Stomach (tissue), 9 donors: ENCODE measurements around the gene CLDN3. TPM values are rescaled to one million over a fixed set of nuclear protein-coding genes. Genes with fewer than 3 reads are reported as not detected.
"Not testable (repeated sequence)": the region's sequence is repeated elsewhere in the genome, so short reads cannot be mapped to it uniquely, and the experiment has no call there.

Source experiments
- DNase-seq, 2 donors: peaks; one replicate each; pipeline versions ENCODE4 v3.0.0 to v3.0.0-alpha.2; 2013 to 2019
- H3K27ac ChIP-seq, 5 donors: fragments of 200-600 bp in 4 of 5; sonication (generic) in 4 of 5; one replicate each; pipeline ENCODE4 v1.5.1; 2013 to 2019; ENCODE audit warnings: mild to moderate bottlenecking in 1 of 5, moderate library complexity in 1 of 5
- H3K27me3 ChIP-seq, 3 donors: fragments of 200-600 bp; sonication (generic); one replicate each; pipeline ENCODE4 v1.5.1; 2017 to 2019; ENCODE audit warnings: mixed run types in 1 of 3
- H3K36me3 ChIP-seq, 4 donors: fragments of 200-600 bp; sonication (generic); 1 replicate in 3 of 4; 2 replicates in 1 of 4; pipeline ENCODE4 v1.5.1; 2016 to 2019
- H3K4me1 ChIP-seq, 4 donors: fragments of 200-600 bp; sonication (generic); one replicate each; pipeline ENCODE4 v1.5.1; 2016 to 2019
- H3K4me3 ChIP-seq, 4 donors: fragments of 200-600 bp; sonication (generic) in 3 of 4; one replicate each; pipeline ENCODE4 v1.5.1; 2016 to 2019; ENCODE audit warnings: mild to moderate bottlenecking in 1 of 4
- H3K9me3 ChIP-seq, 4 donors: fragments of 200-600 bp; sonication (generic); one replicate each; pipeline ENCODE4 v1.5.1; 2016 to 2019
- EP300 ChIP-seq: sonication (generic); formaldehyde crosslinking; IDR thresholded peaks from one replicate; pipeline ENCODE4 v1.6.1; 2017; ENCODE audit warnings: antibody characterized with exemption
- POLR2A ChIP-seq, 4 donors: fragments of 450-650 bp; IDR thresholded peaks; one replicate each; pipeline ENCODE4 v1.6.1; 2016; ENCODE audit warnings: antibody characterized with exemption in 4 of 4, control low read depth in 2 of 4, mild to moderate bottlenecking in 1 of 4, moderate library complexity in 1 of 4
- POLR2AphosphoS5 ChIP-seq, 3 donors: sonication (generic); formaldehyde crosslinking; IDR thresholded peaks; one replicate each; pipeline ENCODE4 v1.6.1; 2016; ENCODE audit warnings: antibody characterized with exemption in 3 of 3
- WGBS, 5 donors: extraction: QIAGEN DNeasy Blood & Tissue Kit in 3 of 5; methylation state at CpG; one replicate each; pipeline versions ENCODE4 v1.1.5 to v1.1.7; 2013 to 2018; 5-methylcytosine and 5-hydroxymethylcytosine counted together
- intact Hi-C: fragments of 100-400 bp; cut with DNase I; formaldehyde crosslinking; loops from one replicate; pipeline ENCODE4 v1.15.1; 2023; ENCODE audit warnings: low total_unique reads
- polyA plus RNA-seq, 3 donors: library from polyadenylated mRNA; stranded (reverse); fragments of 200-250 nt; gene quantifications; one replicate each; pipeline ENCODE4 v1.2.3, GENCODE V29; 2013
- total RNA-seq, 5 donors: library from RNA; depleted of rRNA; stranded (reverse); fragments of >200 nt; gene quantifications; one replicate each; pipeline versions ENCODE4 v1.1.0 to v1.2.3, GENCODE V29; 2014 to 2016
- TF ChIP-seq, protein P1 (sequence below), 7 experiments: fragments of 450-650 bp in 4 of 7; fragments of 200-600 bp in 3 of 7; sonication (generic) in 3 of 7; IDR thresholded peaks; one replicate each; pipeline ENCODE4 v1.5.1; 2016 to 2019; ENCODE audit warnings: antibody characterized with exemption in 7 of 7, control low read depth in 2 of 7, mild to moderate bottlenecking in 1 of 7
- donor health status: healthy with polysubstance abuse.
- donor health status: Bipolar disorder and iron deficiency.
- donor health status: healthy.

The CLDN3 gene
- total and polyA plus RNA-seq, 8 donors: 0.45 to 1,550 (median 1.6) TPM; not detected in 2

DNA sequence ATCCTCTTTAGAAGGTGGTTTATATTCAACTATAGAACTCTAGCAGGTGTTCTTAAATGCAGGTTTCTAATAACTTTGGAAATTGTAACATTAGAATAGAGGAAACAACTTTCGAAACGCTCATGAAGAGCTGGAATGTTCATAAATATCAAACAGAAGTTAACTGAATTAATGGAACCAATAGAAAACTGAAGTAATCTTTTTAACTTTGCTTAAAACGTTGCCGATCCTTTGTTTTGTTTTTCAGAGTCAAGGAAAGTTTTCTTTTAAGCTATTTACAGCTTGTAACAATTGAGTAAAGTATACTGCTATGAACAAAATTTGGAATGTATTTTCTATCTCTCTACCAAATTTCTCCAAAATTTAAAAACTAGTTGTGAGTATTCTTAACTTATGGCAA, 19.0 kb upstream of the CLDN3 start:
- no peak overlapping the region for H3K4me3 ChIP-seq
- WGBS, 5 donors: 82 to 93% (median 90%) methylated on average over 4 of the region's 4 CpGs
- intact Hi-C loops: no loop called here

GRCh38 chr7:73787786-73788048, 17.6 kb upstream of the CLDN3 start:
- peaks cover 0 to 19% (median 6%) of the 10 kb centered on the region in 4 donors for H3K9me3 ChIP-seq
- H3K4me3 ChIP-seq, H3K36me3 ChIP-seq, H3K27ac ChIP-seq, H3K4me1 ChIP-seq, intact Hi-C loops, DNase-seq: not testable (repeated sequence)
- H3K27me3 ChIP-seq: peaks cover 0 to 72% (median 18%) of the 10 kb centered on the region in 3 donors
- 78 to 96% (median 84%) methylated on average over 1 of the region's 1 CpG for WGBS, 5 donors

More for the DNA sequence above, 19.0 kb upstream of the CLDN3 start:
- Histone ChIP-seq H3K36me3 (no peaks in the 10 kb centered on the region), H3K27me3 (peaks cover 0 to 77% (median 20%) of the 10 kb centered on the region in 3 donors), H3K9me3 (peaks cover 0 to 19% (median 6%) of the 10 kb centered on the region in 4 donors), H3K27ac (no peak overlapping the region), H3K4me1 (peaks cover 4 to 14% (median 11%) of the 10 kb centered on the region in 4 donors)
- no peak for DNase-seq
- TF ChIP-seq POLR2AphosphoS5 (IDR thresholded peaks at IDR 0.05): no peak
- TF ChIP-seq, protein P1, sequence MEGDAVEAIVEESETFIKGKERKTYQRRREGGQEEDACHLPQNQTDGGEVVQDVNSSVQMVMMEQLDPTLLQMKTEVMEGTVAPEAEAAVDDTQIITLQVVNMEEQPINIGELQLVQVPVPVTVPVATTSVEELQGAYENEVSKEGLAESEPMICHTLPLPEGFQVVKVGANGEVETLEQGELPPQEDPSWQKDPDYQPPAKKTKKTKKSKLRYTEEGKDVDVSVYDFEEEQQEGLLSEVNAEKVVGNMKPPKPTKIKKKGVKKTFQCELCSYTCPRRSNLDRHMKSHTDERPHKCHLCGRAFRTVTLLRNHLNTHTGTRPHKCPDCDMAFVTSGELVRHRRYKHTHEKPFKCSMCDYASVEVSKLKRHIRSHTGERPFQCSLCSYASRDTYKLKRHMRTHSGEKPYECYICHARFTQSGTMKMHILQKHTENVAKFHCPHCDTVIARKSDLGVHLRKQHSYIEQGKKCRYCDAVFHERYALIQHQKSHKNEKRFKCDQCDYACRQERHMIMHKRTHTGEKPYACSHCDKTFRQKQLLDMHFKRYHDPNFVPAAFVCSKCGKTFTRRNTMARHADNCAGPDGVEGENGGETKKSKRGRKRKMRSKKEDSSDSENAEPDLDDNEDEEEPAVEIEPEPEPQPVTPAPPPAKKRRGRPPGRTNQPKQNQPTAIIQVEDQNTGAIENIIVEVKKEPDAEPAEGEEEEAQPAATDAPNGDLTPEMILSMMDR (IDR thresholded peaks at IDR 0.05): no peak

- peaks cover 0 to 61% (median 10%) of the 10 kb centered on the region in 3 donors for H3K27me3 ChIP-seq
- no peak overlapping the region for H3K4me3 ChIP-seq
- no peak overlapping the region for H3K27ac ChIP-seq
- intact Hi-C loops: no loop called here
- TF ChIP-seq, protein P1 (IDR thresholded peaks at IDR 0.05): no peak
- TF ChIP-seq POLR2A (IDR thresholded peaks at IDR 0.05) (no peak), POLR2AphosphoS5 (IDR thresholded peaks at IDR 0.05) (no peak), EP300 (no peak)
- H3K4me1 ChIP-seq: no peaks in the 10 kb centered on the region
- H3K36me3 ChIP-seq: no peaks in the 10 kb centered on the region
- 77 to 92% (median 88%) methylated on average over 1 of the region's 1 CpG for WGBS, 5 donors
- no peak for DNase-seq
- peaks cover 0 to 19% (median 6%) of the 10 kb centered on the region in 4 donors for H3K9me3 ChIP-seq
These were observed 16.5 kb upstream of the CLDN3 start for GRCh38 chr7:73786588-73786987.

DNA sequence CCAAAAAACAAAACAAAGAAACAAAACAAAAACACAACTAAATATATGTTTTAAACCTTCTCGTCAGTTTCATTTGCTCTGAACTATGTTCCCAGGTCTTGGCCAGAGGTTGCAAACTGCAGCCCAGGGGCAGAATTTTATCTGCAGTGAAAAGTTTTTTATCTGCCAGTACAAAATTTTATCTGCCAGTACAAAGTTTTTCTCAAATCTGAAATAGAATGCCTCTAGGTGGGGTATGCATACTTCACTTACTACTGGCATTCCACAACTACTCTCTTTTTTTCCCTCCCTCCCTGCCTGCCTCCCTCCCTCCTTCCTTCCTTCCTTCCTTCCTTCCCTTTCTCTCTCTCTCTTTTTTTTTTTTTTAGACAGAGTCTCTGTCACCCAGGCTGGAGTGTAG, 9.4 kb upstream of the CLDN3 start:
- H3K4me3 ChIP-seq: no peak overlapping the region
- peaks cover 0 to 44% (median 4%) of the 10 kb centered on the region in 3 donors for H3K27me3 ChIP-seq
- intact Hi-C loops: no loop called here
- no peak for DNase-seq
- no peak overlapping the region for H3K27ac ChIP-seq
- no peak for TF ChIP-seq POLR2AphosphoS5 (IDR thresholded peaks at IDR 0.05)
- TF ChIP-seq, protein P1 (IDR thresholded peaks at IDR 0.05): no peak
- no peak for TF ChIP-seq POLR2A (IDR thresholded peaks at IDR 0.05)
- TF ChIP-seq EP300: no peak
- 41 to 72% (median 52%) methylated on average over 1 of the region's 1 CpG for WGBS, 5 donors
- no peaks in the 10 kb centered on the region for H3K9me3 ChIP-seq
- no peaks in the 10 kb centered on the region for H3K4me1 ChIP-seq
- H3K36me3 ChIP-seq: no peaks in the 10 kb centered on the region

DNA sequence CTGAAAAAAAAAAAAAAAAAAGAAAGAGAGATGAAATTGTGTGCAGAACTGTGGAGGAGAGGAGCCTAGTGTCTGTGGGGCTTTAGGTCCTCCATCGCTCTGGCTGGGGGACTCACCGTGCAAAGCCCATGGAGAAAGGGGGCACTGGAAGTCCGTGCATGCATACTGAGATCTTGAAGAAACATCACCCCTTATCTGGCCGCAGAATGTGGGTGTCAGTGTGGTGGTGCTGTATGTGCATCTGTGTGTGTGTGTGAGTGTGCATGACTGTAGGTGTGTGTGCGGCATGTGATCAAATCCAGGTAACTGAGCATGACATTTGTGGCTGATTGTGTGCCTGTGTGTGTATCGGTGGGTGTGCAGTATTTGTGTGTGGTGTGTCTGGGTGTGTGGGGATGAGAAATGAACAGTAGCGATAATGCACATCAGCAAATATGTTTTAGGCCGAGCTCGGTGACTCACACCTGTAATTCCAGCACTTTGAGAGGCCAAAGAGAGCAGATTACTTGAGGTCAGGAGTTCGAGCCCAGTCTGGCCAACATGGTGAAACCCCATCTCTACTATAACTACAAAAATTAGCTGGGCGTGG, 8.8 kb upstream of the CLDN3 start:
- 73 to 85% (median 76%) methylated on average over 10 to 11 of the region's 11 CpGs for WGBS, 5 donors
- no peaks in the 10 kb centered on the region for H3K4me1 ChIP-seq
- H3K27me3 ChIP-seq: peaks cover 0 to 45% (median 4%) of the 10 kb centered on the region in 3 donors
- H3K9me3 ChIP-seq: no peaks in the 10 kb centered on the region
- H3K36me3 ChIP-seq: no peaks in the 10 kb centered on the region
- intact Hi-C loops: no loop called here
- no peak overlapping the region for H3K27ac ChIP-seq
- DNase-seq: no peak
- no peak overlapping the region for H3K4me3 ChIP-seq
- TF ChIP-seq, protein P1 (IDR thresholded peaks at IDR 0.05): no peak
- TF ChIP-seq POLR2AphosphoS5 (IDR thresholded peaks at IDR 0.05) (no peak), POLR2A (IDR thresholded peaks at IDR 0.05) (no peak), EP300 (no peak)
